ENCODE data around the gene MAP7.

Gene MAP7

GRCh38 chr6:136527831-136528230 lies 22.4 kb downstream of the MAP7 start:
- no peak for DNase-seq

GRCh38 chr6:136526937-136527336 lies 23.3 kb downstream of the MAP7 start:
- DNase-seq: no peak

- DNase-seq: peak in 1 of 2 donors; percentile 21
Measured at GRCh38 chr6:136526196-136526930, 23.9 kb downstream of the MAP7 start.

GRCh38 chr6:136525586-136526195 lies 24.5 kb downstream of the MAP7 start:
- no peak for DNase-seq

- DNase-seq: no peak
Measured at GRCh38 chr6:136524936-136525413, 25.2 kb downstream of the MAP7 start.

DNA sequence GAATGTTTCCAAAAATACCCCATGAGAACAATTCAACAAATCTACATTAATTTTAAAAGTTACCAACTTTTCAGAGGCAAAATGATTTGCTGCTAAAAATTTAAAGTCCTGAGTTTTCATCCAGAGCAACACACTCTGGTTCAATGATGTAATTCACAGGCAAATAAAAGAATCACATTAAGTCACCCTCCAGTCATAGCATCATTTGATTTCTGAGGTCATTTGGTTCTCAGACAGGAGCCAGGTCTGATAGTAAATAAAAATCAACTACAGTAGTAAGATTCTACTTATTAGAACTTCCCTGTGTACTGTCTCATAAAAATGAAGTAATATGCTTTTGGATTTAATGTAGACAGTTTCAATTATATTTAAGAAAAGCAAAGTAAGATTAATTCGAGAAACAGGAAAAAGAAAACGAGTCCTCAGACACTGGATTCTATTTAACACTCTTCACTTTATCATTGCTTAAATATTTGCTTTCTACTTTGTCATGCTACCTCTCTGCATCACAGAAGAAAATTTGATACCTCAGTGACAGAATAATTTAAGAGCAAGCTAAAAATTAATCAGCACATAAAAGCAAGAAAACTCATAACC lies 25.8 kb downstream of the MAP7 start:
- DNase-seq: no peak

GRCh38 chr6:136523196-136523595 lies 27.0 kb downstream of the MAP7 start:
- no peak for DNase-seq

DNA sequence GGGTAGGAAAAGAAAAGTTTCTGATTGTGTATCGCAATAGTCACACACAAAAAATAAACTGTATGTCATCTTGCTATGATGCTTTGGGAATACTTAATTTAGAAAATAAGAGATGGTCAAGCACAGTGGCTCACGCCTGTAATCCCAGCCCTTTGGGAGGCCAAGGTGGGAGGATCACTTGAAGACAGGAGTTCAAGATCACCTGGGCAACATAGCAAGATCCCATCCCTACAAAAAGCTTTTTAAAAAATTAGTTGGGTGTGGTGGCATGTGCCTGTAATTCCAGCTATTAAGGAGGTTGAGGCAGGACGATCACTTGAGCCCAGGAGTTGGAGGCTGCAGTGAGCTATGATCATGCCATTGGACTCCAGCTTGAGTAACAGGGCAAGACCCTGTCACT lies 27.6 kb downstream of the MAP7 start:
- DNase-seq: no peak

DNA sequence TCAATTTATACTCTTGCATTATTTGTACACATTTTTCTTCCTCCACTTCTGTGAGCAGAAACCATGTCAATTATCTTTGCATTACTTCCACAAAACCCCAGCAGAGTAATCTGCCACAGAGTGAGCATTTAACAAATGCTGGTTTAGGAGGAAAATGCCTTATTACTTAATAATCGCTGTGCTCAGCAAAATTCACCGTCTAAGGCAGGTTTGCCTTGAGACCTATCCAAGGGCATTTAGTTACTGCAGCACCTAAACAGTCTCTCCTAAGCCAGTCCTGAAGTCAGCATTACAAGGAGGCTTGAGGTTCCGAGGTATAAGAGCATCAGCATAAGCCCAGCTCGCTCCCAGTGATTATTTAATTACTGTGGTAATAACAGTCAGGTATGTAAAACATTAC lies 28.3 kb downstream of the MAP7 start:
- DNase-seq: no peak

DNA sequence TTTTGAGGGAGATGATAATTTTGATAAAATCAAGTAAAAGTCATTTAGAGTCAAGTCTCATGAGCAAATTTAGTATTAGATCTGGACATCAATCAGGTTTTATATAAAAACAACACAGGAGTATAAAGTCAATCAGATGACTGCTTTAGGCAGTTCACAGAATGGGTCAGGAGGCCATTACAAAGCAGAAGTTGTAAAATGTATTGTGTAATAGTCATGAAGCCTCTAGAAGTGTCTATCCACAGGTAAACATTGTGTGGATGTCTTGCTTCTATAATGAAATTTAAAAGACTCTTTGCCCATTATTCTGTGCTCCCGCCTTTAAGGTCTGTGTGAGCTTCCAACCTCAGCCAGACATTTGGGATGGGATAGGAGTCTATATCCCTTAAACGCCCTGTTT lies 28.8 kb downstream of the MAP7 start:
- no peak for DNase-seq

DNA sequence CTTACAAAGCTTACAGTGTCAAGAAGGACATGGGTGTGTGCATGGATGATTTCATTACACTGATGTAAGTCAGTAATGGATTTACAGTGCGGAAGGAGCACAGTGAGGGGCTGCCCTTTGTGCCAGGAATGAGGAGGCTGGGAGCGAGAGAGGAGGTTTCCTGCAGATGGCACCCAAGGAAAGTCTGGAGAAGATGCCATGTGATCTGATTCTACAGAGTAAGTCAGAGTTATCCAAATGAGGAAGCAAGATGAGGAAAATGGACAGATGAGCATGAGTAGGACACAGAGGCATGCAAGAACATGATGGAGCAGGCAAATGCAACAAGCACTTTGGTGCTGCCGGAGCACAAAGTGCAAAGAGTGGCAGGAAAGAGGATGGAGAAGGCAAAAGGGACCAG lies 29.7 kb downstream of the MAP7 start:
- DNase-seq: no peak

GRCh38 chr6:136517582-136517981 lies 32.6 kb downstream of the MAP7 start:
- DNase-seq: no peak

DNA sequence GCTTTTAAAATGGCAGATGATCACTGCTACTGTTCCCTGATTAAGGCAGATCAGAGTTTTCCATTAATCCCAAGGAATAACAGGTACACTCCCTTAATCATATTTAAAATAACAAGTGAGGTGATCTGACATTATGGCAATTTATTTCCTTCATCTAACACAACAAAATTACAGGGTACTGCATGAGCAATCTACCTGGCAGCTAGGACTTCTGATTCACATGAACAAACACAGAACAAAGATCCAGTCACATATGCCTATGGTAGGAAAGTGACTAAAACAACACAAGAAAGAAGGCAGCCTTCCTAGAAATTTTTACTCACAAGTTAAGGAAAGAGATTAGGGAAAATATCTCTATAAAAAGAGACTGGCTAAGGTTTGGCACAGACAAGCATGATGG lies 33.2 kb downstream of the MAP7 start:
- DNase-seq: no peak

GRCh38 chr6:136514591-136514990 lies 35.6 kb downstream of the MAP7 start:
- DNase-seq: no peak

- no peak for DNase-seq
Measured at GRCh38 chr6:136511926-136512325, 38.3 kb downstream of the MAP7 start.

- DNase-seq: no peak
Measured at GRCh38 chr6:136511397-136511796, 38.8 kb downstream of the MAP7 start.

DNA sequence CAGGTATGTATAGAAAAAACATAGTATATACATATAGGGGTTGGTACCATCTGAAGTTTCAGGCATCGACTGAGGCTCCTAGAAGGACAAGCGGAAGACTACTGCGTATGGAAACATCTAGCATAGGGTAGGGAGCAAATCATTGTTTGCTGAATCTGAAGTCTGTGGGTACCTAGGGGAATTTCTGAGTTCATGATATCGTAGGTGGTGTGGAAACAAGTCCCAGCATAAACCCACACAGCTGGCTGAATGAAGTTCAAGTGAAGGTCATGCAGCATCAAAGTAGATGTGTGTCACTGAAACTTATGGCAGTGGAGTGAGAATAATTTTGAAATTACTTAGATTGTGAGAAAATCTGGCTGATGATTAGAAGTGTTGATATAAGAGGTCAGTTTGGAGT lies 39.4 kb downstream of the MAP7 start:
- peak in 1 of 2 donors; percentile 24 for DNase-seq

DNA sequence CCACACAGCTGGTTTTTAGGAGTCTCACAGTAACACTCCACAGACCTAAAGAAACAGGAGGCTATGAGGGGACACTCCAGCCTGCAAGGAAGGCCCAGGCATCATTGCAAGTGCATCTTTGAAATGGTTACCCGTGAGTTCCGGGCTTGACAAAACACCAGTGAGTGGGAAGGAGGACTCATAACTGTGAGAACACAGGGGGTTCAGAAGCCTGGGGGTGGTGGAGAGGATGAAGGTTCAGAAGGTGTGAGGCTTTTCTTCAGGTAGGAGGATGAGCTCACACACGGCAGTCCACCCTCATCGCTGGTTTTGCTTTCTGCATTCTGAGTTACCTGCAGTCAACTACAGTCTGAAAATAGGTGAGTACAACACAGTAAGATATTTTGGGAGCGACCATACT lies 39.9 kb downstream of the MAP7 start:
- peak in 1 of 2 donors; percentile 24 for DNase-seq

DNA sequence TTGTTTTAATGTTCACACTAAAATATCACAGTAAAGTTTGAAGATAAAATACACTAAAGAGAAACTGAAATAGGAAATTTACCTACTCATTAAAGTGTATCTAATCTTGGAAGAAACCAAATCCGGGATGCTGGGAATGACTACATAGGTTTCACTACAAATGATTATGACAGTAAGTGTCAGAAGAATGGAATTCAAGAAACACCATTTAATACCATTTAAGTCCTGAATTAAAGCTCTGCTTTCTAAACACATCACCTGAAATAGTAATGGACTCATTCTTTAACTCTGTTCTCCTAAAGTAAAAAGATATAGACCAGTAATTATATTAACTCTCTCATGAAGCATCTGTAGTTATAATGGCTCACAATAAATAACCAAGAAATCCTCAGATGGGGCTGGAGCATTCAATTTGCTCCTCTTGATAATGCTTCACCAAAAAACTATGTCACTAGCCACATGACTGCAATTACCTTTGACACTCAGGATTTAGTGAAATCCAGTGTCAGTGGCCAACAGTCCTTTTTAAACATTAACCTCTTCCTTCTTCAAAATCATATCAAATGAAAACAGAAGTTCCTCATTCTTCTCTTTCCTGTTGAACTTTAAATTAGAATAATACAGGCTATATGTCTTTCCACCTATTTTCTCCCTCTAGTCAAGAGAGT lies 41.4 kb downstream of the MAP7 start:
- DNase-seq: no peak

GRCh38 chr6:136506124-136506799 lies 44.0 kb downstream of the MAP7 start:
- no peak for DNase-seq

DNA sequence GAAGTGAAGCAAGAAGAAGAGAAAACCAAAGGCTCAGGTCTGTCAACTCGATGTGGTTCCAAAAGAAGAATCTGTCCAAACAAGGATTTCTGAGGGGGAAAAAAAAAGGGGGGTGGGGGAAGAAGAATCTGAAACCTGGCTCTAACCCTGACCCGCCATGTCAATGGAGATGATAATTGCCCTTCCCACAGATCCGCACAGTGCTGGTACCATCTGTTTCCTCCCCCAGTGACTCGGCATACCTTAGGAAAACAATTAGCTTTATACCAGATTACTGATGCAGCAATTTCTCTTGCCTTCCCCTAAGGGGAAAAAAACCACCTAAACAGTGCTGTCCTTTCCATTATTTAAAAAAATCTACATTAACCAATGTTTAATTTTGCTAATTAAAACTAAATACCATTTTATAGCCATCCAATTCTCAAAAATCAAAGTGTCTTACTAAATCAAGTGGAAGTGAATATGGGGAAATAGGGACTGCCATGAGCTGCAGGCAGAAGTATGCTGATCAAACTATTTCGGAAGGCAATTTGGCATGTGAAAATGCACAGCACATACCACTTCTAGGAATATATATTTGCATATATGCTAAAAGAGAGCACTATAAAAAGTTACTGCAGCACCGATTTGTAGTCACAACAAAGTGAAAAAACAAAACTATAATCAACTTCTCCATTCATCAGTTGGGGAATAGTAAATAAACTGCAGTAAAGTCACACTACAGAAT lies 46.8 kb downstream of the MAP7 start:
- DNase-seq: no peak

- DNase-seq: no peak
Measured at GRCh38 chr6:136502786-136503185, 47.4 kb downstream of the MAP7 start.

Measured in stimulated activated CD4-positive, alpha-beta T cell treated with anti-CD3 and anti-CD28 coated beads, Interleukin-2, amount 100 ng/mL, for 48 hours (primary cell).